Measurements from ENCODE around the gene FBN2.

FBN2 gene

GRCh38 chr5:128538000-128538249 lies at the start of gene FBN2:
Gene FBN2, minus strand, starts transcription at chr5:128538245. Its CDS starts 642 bp downstream, at chr5:128537603.
- DNase-seq: no peak

GRCh38 chr5:128587275-128587674 lies 49.2 kb upstream of the FBN2 start:
- DNase-seq: no peak

GRCh38 chr5:128586848-128587247 lies 48.8 kb upstream of the FBN2 start:
- no peak for DNase-seq

GRCh38 chr5:128579639-128580038 lies 41.6 kb upstream of the FBN2 start:
- no peak for DNase-seq

- DNase-seq: no peak
Measured at GRCh38 chr5:128579093-128579492, 41.0 kb upstream of the FBN2 start.

GRCh38 chr5:128574041-128574440 lies 36.0 kb upstream of the FBN2 start:
- DNase-seq: no peak

- DNase-seq: no peak
Measured at GRCh38 chr5:128572930-128573319, 34.9 kb upstream of the FBN2 start.

- DNase-seq: no peak
Measured at GRCh38 chr5:128572051-128572929, 34.2 kb upstream of the FBN2 start.

- DNase-seq: no peak
Measured at GRCh38 chr5:128566178-128566577, 28.1 kb upstream of the FBN2 start.

- DNase-seq: no peak
Measured at GRCh38 chr5:128559300-128560297, 21.6 kb upstream of the FBN2 start.

- no peak for DNase-seq
Measured at GRCh38 chr5:128553747-128554146, 15.7 kb upstream of the FBN2 start.

- no peak for DNase-seq
Measured at GRCh38 chr5:128551476-128551875, 13.4 kb upstream of the FBN2 start.

GRCh38 chr5:128549496-128549895 lies 11.5 kb upstream of the FBN2 start:
- no peak for DNase-seq

- no peak for DNase-seq
Measured at GRCh38 chr5:128546658-128547281, 8.7 kb upstream of the FBN2 start.

GRCh38 chr5:128541385-128541784 lies 3.3 kb upstream of the FBN2 start:
- DNase-seq: no peak

GRCh38 chr5:128539038-128539429 lies 989 bp upstream of the FBN2 start:
- DNase-seq: no peak

- no peak for DNase-seq
Measured at GRCh38 chr5:128538250-128539037, 399 bp upstream of the FBN2 start.

GRCh38 chr5:128537221-128537999 lies 635 bp downstream of the FBN2 start:
- no peak for DNase-seq

GRCh38 chr5:128536254-128537220 lies 1.5 kb downstream of the FBN2 start:
- no peak for DNase-seq

- no peak for DNase-seq
Measured at GRCh38 chr5:128535251-128535650, 2.8 kb downstream of the FBN2 start.

GRCh38 chr5:128534726-128535125 lies 3.3 kb downstream of the FBN2 start:
- peak; percentile 45 to 46 for DNase-seq

Measured in SHP77 (cell line).